ENCODE results near the gene ABT1.
"Not testable (repeated sequence)": the region's sequence is repeated elsewhere in the genome, so short reads cannot be mapped to it uniquely, and the experiment has no call there.

The ABT1 gene

DNA sequence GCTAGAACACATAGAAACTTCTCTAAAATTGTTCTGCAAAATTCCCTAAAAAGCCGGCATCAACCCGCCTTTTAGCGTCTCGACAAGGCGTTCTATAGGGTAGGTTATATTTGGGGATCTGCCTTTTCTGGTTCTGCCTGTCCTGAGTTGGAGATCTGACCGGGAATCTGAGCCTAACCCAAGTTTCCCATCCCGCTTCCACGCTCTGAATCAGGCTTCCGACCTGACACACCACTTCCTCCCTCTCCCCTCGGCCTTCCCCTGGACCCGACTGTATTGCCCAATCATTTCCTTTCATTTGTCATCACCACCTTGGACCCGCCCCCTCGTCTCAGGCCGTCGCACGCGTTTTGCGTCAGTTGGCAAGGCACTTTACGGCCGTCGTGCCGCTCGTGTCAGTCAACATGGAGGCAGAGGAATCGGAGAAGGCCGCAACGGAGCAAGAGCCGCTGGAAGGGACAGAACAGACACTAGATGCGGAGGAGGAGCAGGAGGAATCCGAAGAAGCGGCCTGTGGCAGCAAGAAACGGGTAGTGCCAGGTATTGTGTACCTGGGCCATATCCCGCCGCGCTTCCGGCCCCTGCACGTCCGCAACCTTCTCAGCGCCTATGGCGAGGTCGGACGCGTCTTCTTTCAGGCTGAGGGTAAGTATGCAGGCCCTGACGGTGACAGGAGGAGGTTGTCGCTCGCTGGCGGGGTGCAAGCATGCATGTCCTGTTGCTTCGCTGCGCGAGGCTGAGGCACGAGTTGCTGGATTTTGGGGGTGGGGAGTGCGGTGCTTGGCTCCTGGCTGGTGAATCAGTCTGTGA, at the start of gene ABT1:
Gene ABT1, plus strand, starts transcription at position 375 of the 810 bp plus-strand sequence. Its CDS starts 30 bp downstream, at position 405.
- peak; percentile 95 for DNase-seq (ENCODE audit: low read depth, low spot score)

- DNase-seq (ENCODE audit: low read depth, low spot score), result not testable (repeated sequence)
Observed at GRCh38 chr6:26547363-26547762, 49.4 kb upstream of the ABT1 start.

GRCh38 chr6:26550250-26550993, 46.3 kb upstream of the ABT1 start:
- no peak for DNase-seq (ENCODE audit: low read depth, low spot score)

- no peak for DNase-seq (ENCODE audit: low read depth, low spot score)
Observed at GRCh38 chr6:26552205-26552604, 44.5 kb upstream of the ABT1 start.

DNA sequence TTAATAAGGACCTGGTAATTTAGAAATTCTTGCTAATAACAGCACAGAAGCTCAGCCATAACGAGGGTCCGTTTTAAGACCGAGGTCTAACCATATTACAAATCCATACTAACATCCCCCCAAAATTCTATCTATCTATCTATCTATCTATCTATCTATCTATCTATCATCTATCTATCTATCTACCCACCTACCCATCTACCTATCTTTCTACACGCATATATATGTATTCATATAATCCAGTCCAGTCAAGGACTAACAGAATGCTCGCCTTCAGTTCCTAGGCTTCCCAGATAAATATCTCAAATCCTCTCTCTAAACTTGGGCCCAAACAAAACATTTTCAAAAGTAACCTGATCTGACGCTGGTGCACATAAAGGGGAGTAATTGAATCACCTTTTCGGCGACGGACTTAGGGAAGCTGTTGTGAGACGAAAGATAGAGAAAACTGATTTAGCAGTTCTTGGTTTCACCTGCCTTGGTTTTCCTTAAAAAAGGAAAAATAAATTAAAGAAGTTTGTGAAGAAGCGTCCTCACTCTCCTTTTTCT, 44.0 kb upstream of the ABT1 start:
- DNase-seq (ENCODE audit: low read depth, low spot score), result no peak

- no peak for DNase-seq (ENCODE audit: low read depth, low spot score)
Observed at GRCh38 chr6:26553264-26553634, 43.5 kb upstream of the ABT1 start.

DNA sequence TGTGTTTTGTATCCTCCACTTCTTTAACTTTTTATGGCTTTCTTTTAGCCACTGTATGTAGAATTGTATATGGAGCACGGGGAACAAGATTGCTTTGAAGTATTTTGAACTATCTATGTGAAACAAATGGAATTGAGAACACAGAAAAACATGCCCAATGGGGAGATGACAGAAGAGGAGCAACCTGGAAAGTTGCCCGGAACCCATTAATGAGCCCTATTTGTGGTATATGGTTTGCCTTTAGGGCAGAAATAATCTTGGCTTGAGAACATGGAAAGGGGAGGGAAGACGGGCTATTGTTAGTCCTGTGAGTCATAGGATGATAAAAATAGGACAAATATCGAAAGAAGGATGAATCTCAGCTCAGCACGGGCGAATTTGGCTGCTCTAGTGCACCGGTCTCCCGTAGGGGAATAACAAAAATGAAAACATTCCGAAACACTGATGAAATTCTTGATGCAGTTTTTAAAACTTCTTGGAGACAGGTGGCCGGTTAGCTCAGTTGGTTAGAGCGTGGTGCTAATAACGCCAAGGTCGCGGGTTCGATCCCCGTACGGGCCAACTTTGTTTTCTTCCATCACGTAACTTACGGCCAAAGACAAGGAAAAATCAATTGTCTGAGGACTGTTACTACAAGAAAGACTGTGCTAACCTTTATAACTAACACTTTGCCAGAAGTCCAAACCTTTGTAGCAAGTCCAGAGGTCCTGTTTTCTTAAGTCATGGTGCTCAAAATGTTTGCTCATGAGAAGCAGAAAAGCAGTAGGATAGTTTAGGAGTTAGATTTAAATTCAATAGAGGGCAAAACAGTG, 42.9 kb upstream of the ABT1 start:
- no peak for DNase-seq (ENCODE audit: low read depth, low spot score)

DNA sequence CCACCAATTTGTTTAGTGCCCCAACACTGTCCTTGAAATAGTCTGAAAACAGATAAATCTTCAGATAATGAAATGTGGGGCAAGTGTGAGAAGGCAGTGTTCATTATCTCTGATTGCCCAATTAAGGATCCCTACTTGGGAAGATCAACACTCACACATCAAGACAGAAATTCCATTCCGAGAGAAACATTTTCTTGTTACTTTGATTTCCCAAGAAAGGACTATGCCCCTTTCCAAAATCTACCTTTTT, 42.4 kb upstream of the ABT1 start:
- DNase-seq (ENCODE audit: low read depth, low spot score), result no peak

GRCh38 chr6:26554697-26555504, 41.9 kb upstream of the ABT1 start:
- no peak for DNase-seq (ENCODE audit: low read depth, low spot score)

DNA sequence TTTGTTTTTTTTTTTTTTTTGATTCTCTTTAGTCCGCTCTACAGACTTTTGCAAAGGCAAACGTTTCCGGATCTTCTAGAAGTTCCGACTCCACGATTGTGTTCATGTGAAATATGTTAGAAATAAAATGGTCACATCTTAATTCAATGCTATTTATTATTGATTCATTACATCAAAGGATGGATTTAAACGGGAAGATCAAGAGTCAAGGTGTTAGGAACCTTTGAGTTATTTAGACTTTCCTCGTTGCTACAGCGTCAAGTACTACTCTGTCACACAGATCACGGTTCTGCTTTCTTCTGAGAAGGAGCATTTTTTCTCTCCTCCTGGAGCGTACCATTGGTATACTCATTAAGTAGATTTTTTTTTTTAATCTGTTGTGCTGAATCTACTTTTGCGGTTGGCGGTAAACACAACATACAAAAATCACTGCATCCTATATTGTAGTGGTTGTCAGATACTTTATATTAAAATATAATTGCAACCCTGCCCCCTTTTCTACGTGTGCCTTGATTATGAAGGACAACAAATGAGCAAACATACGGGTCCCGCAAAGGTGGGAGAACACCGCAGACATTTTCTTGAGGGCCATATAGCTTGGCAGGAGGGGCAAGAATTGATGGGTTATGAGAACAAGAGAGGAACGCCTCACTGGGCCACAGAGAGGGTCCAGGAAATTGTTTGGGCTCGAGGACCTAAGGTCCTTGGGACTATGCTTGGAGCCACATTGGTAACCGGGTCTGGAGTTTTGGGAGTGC, 41.1 kb upstream of the ABT1 start:
- DNase-seq (ENCODE audit: low read depth, low spot score), result no peak

DNA sequence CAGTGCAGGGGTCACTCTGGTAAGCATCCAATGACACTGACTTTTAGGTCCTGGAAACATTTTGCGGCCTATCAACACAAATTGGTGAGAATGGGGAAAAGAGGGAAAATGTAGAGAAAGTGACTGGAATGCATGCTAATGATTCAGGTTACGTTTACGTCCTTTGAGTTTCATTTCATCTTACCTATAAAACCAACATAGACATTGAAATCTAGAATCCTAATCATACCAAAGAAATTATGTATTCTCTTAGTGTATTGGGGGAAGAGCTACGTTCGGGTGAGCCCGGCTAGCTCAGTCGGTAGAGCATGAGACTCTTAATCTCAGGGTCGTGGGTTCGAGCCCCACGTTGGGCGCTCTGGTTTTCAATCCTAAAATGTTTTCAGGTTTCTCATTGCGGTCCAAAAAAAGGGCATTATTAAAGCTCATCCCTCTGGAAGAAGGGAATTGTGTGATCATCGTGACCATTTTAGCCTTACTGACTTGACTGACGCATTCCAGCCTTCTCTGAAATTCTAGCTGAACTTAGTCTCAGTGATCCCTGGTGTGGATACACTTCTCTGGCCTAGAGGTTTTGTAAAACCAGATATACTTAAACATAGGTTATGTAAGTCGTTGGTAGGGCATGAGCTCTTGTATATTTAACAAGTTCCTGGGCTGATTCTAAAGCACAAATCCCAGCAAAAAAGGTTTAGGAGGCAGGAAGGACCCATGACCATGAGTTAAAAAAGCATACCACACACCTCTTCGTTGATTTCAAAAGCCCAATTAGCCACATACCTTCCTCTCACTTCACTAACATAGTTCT, 40.3 kb upstream of the ABT1 start:
- DNase-seq (ENCODE audit: low read depth, low spot score), result no peak

- no peak for DNase-seq (ENCODE audit: low read depth, low spot score)
Observed at GRCh38 chr6:26561533-26562466, 35.0 kb upstream of the ABT1 start.

DNA sequence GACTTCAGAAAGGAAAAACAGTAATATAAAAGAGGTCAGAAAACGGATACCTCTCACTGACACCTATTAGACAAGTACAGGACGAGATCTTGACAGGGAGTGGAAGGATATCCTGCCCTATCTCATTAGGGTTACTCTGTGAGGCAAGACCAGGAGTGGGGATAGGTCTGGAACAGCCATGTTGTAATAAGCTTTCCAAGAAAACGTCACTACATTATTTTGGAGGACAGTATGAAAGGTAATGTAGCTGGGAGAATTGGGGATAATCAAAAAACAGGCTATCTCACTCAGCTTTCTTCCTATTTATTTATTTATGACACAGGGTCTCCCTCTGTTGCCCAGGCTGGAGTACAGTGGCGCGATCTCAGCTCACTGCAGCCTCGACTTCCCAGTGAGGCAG, 33.3 kb upstream of the ABT1 start:
- no peak for DNase-seq (ENCODE audit: low read depth, low spot score)

DNA sequence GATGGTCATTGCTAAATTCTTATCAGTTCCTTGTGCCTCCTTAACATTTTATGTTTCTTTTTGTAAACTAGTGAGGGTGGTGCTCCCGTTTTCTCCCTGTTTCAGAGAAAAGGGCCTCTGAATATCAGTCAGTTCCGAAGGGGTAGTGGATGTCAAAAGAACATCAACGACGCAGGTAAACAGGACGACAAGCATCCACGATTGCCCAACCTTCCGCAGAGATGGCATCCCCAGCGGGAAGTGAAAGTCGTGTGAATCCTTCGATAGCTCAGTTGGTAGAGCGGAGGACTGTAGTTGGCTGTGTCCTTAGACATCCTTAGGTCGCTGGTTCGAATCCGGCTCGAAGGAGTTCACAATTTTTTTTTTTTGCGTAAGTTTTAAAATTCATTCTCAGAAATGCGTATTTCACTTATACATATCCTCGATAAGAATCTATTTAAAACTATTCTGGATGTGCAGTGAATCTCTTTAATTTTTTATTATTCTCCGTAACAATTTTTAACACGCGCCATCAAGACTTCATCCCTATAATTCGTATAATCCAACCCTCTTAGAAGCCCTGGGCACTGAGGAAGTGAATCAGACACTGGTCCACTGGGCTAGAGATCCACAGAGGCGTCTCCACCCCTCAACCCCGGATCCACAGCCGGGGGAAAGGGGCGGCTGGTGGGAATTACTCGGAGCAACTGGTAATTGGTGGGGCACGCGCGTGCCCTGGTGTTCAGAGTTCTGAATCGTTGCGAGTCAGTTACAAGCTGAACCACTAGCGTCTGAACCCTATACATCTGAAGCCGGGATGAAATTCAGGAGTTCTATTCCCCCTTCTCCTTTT, 27.9 kb upstream of the ABT1 start:
- DNase-seq (ENCODE audit: low read depth, low spot score), result no peak

- DNase-seq (ENCODE audit: low read depth, low spot score), result no peak
Observed at GRCh38 chr6:26569433-26569764, 27.4 kb upstream of the ABT1 start.

- no peak for DNase-seq (ENCODE audit: low read depth, low spot score)
Observed at GRCh38 chr6:26570027-26570809, 26.5 kb upstream of the ABT1 start.

Data from smooth muscle cell of the brain vasculature (primary cell).